Thoracic aorta (tissue), 2 donors: ENCODE measurements around the gene KRAS. TPM values are rescaled to one million over a fixed set of nuclear protein-coding genes. Genes with fewer than 3 reads are reported as not detected.

Experiments
- ATAC-seq: fragments of 150-250 bp; one replicate; pipeline ENCODE4 v1.8.0; 2017; ENCODE audit warnings: low read depth; ENCODE audit not compliant: insufficient number of reproducible peaks, low FRiP score
- DNase-seq: peaks from one replicate; pipeline ENCODE4 v3.0.0-alpha.2; 2020; ENCODE audit warnings: low spot score
- H3K27ac ChIP-seq, 2 donors: fragments of 200-600 bp; sonication (generic); 1 replicate in 1 of 2; 2 replicates in 1 of 2; pipeline ENCODE4 v1.5.1; 2016; ENCODE audit warnings: mild to moderate bottlenecking in 2 of 2, moderate library complexity in 2 of 2
- H3K27me3 ChIP-seq: fragments of 200-600 bp; sonication (generic); replicated peaks from 2 replicates; pipeline ENCODE4 v1.6.0; 2016; ENCODE audit warnings: mild to moderate bottlenecking; ENCODE audit not compliant: insufficient read depth
- H3K36me3 ChIP-seq: fragments of 200-600 bp; sonication (generic); one replicate; pipeline ENCODE4 v1.5.1; 2016
- H3K4me1 ChIP-seq, 2 donors: fragments of 200-600 bp; sonication (generic); 1 replicate in 1 of 2; 2 replicates in 1 of 2; pipeline versions ENCODE4 v1.5.1 to v1.6.0; 2016; ENCODE audit warnings: low read depth in 2 of 2, mild to moderate bottlenecking in 1 of 2; ENCODE audit not compliant: control insufficient read depth in 1 of 2
- H3K4me3 ChIP-seq: fragments of 200-600 bp; sonication (generic); 2 replicates; pipeline ENCODE4 v1.5.1; 2016; ENCODE audit warnings: mild to moderate bottlenecking
- H3K9me3 ChIP-seq: fragments of 200-600 bp; sonication (generic); 2 replicates; pipeline ENCODE4 v1.5.1; 2016
- CTCF ChIP-seq: fragments of 200-600 bp; sonication (generic); IDR thresholded peaks from one replicate; pipeline ENCODE4 v1.5.1; 2019; ENCODE audit warnings: antibody characterized with exemption
- total RNA-seq, 2 donors: library from RNA; depleted of rRNA; stranded (reverse); fragments of >200 nt; gene quantifications; one replicate each; pipeline versions ENCODE4 v1.1.0 to v1.2.3, GENCODE V29; 2016

The KRAS gene
- total RNA-seq, 2 donors from 2014 or later = 16.2 to 19.0 TPM

GRCh38 chr12:25184132-25184531, 66.6 kb downstream of the KRAS start:
- Histone ChIP-seq H3K9me3 (no peaks in the 10 kb centered on the region), H3K36me3 (no peaks in the 10 kb centered on the region), H3K4me1 (no peaks in the 10 kb centered on the region), H3K27me3 (no peaks in the 10 kb centered on the region), H3K27ac (no peak overlapping the region), H3K4me3 (no peak overlapping the region)
- ATAC-seq = no peak
- no peak for DNase-seq
- no peak for TF ChIP-seq CTCF

- Histone ChIP-seq H3K36me3 (no peaks in the 10 kb centered on the region), H3K9me3 (no peaks in the 10 kb centered on the region), H3K27ac (no peak overlapping the region), H3K4me1 (no peaks in the 10 kb centered on the region), H3K27me3 (no peaks in the 10 kb centered on the region), H3K4me3 (no peak overlapping the region)
- ATAC-seq (no peak), DNase-seq (no peak)
- no peak for TF ChIP-seq CTCF
These were observed 68.0 kb downstream of the KRAS start for GRCh38 chr12:25182765-25183164.

- Histone ChIP-seq H3K27ac (no peak overlapping the region), H3K4me1 (no peaks in the 10 kb centered on the region), H3K4me3 (no peak overlapping the region), H3K27me3 (no peaks in the 10 kb centered on the region), H3K36me3 (no peaks in the 10 kb centered on the region), H3K9me3 (no peaks in the 10 kb centered on the region)
- ATAC-seq = no peak
- no peak for TF ChIP-seq CTCF
- DNase-seq = no peak
These were observed 87.9 kb downstream of the KRAS start for GRCh38 chr12:25162866-25163265.

- H3K9me3 ChIP-seq = no peaks in the 10 kb centered on the region
- H3K4me3 ChIP-seq = no peak overlapping the region
- H3K4me1 ChIP-seq = peaks cover 5 to 12% of the 10 kb centered on the region in 2 donors
- no peaks in the 10 kb centered on the region for H3K27me3 ChIP-seq
- ATAC-seq (no peak), DNase-seq (no peak)
- no peak overlapping the region for H3K27ac ChIP-seq
- no peaks in the 10 kb centered on the region for H3K36me3 ChIP-seq
- TF ChIP-seq CTCF = no peak
These were observed 94.7 kb downstream of the KRAS start for GRCh38 chr12:25156061-25156460.

- no peaks in the 10 kb centered on the region for H3K9me3 ChIP-seq
- peak; percentile 61 for TF ChIP-seq CTCF
- H3K27me3 ChIP-seq = no peaks in the 10 kb centered on the region
- peaks cover 5 to 12% of the 10 kb centered on the region in 2 donors for H3K4me1 ChIP-seq
- no peaks in the 10 kb centered on the region for H3K36me3 ChIP-seq
- ATAC-seq (no peak), DNase-seq (no peak)
- H3K4me3 ChIP-seq = no peak overlapping the region
- H3K27ac ChIP-seq = no peak overlapping the region
These were observed 95.6 kb downstream of the KRAS start for GRCh38 chr12:25155022-25155576.

Other genes starting within 250 kb of the KRAS start
- not detected for gene DNAI7, start 55.8 kb downstream of the KRAS start, total RNA-seq
- gene ETFRF1, start 55.7 kb downstream of the KRAS start, total RNA-seq = 10 to 100 TPM; 21.8 to 39.1 TPM